Midbrain (tissue), 1 donor: ENCODE data around the gene TMEM266.

ENCODE experiments used
- DNase-seq: peaks from one replicate; lab custom pipeline; 2025; lab: John Stamatoyannopoulos, UW

The TMEM266 gene

GRCh38 chr15:76251717-76252116 is 191.9 kb downstream of the TMEM266 start:
- no peak for DNase-seq

GRCh38 chr15:76252249-76252648 is 192.5 kb downstream of the TMEM266 start:
- DNase-seq, result no peak

- DNase-seq, result no peak
Measured at GRCh38 chr15:76253691-76254473, 194.1 kb downstream of the TMEM266 start.
